Prostate gland (tissue), 2 donors: ENCODE results near the gene GPSM3. TPM values are rescaled to one million over a fixed set of nuclear protein-coding genes. Genes with fewer than 3 reads are reported as not detected.

ENCODE experiments used
- DNase-seq: peaks from one replicate; pipeline ENCODE4 v3.0.0-alpha.2; 2019; ENCODE audit warnings: low spot score
- H3K27ac ChIP-seq, 2 donors: fragments of 200-600 bp; sonication (generic); 2 replicates each; pipeline ENCODE4 v1.5.1; 2017 to 2019
- H3K27me3 ChIP-seq: fragments of 200-600 bp; sonication (generic); replicated peaks from 2 replicates; pipeline ENCODE4 v1.5.1; 2019; ENCODE audit not compliant: insufficient read depth
- H3K36me3 ChIP-seq, 2 donors: fragments of 200-600 bp; sonication (generic); 1 replicate in 1 of 2; 2 replicates in 1 of 2; pipeline versions ENCODE4 v1.5.1 to v1.8.1; 2017 to 2019
- H3K4me1 ChIP-seq: fragments of 200-600 bp; sonication (generic); replicated peaks from 2 replicates; pipeline ENCODE4 v1.5.1; 2019
- H3K4me3 ChIP-seq, 2 donors: fragments of 200-600 bp; sonication (generic); 2 replicates each; pipeline ENCODE4 v1.5.1; 2017 to 2019
- H3K9me3 ChIP-seq: fragments of 200-600 bp; sonication (generic); 2 replicates; pipeline ENCODE4 v1.5.1; 2017
- CTCF ChIP-seq, 4 experiments: fragments of 200-600 bp in 2 of 4; fragments of 450-650 bp in 2 of 4; sonication (generic) in 2 of 4; IDR thresholded peaks; 1 replicate in 3 of 4; 2 replicates in 1 of 4; pipeline ENCODE4 v1.5.1; 2016 to 2019; ENCODE audit warnings: antibody characterized with exemption in 4 of 4, mild to moderate bottlenecking in 2 of 4, moderate library complexity in 2 of 4
- POLR2A ChIP-seq: fragments of 450-650 bp; IDR thresholded peaks from one replicate; pipeline ENCODE4 v1.6.1; 2016; ENCODE audit warnings: antibody characterized with exemption, mild to moderate bottlenecking
- POLR2AphosphoS5 ChIP-seq: sonication (generic); formaldehyde crosslinking; IDR thresholded peaks from one replicate; pipeline ENCODE4 v1.6.1; 2017; ENCODE audit warnings: antibody characterized with exemption
- WGBS: methylation state at CpG from one replicate; pipeline ENCODE4 v1.1.5; 2018; 5-methylcytosine and 5-hydroxymethylcytosine counted together
- intact Hi-C: fragments of 100-400 bp; cut with DNase I; formaldehyde crosslinking; loops from one replicate; pipeline ENCODE4 v1.14.2; 2022
- total RNA-seq, 2 donors: library from RNA; depleted of rRNA; stranded (reverse); fragments of >200 nt; gene quantifications; one replicate each; pipeline ENCODE4 v1.1.0, GENCODE V29; 2016

The GPSM3 gene
- total RNA-seq, 2 donors from 2014 or later, result 5.1 to 5.9 TPM

GRCh38 chr6:32218167-32218566 is 25.7 kb upstream of the GPSM3 start:
- H3K4me1 ChIP-seq, result no peaks in the 10 kb centered on the region
- TF ChIP-seq POLR2A (no peak), CTCF (IDR thresholded peaks at IDR 0.05) (no peak), POLR2AphosphoS5 (no peak)
- WGBS, result 87% methylated on average over 7 of the region's 7 CpGs

GRCh38 chr6:32216998-32217397 is 24.6 kb upstream of the GPSM3 start:
- Histone ChIP-seq H3K9me3 (no peaks in the 10 kb centered on the region), H3K36me3 (no peaks in the 10 kb centered on the region), H3K27me3 (no peaks in the 10 kb centered on the region), H3K4me1 (no peaks in the 10 kb centered on the region), H3K27ac (no peak overlapping the region), H3K4me3 (no peak overlapping the region)
- TF ChIP-seq POLR2AphosphoS5, result no peak
- no peak for TF ChIP-seq CTCF (IDR thresholded peaks at IDR 0.05)
- no peak for TF ChIP-seq POLR2A
- WGBS, result 93% methylated on average over 11 of the region's 11 CpGs
- DNase-seq, result no peak
- intact Hi-C loops, result no loop called here

More at GRCh38 chr6:32218167-32218566, 25.7 kb upstream of the GPSM3 start:
- no peaks in the 10 kb centered on the region for H3K27me3 ChIP-seq
- H3K9me3 ChIP-seq, result no peaks in the 10 kb centered on the region
- no peak overlapping the region for H3K4me3 ChIP-seq
- DNase-seq, result no peak
- H3K27ac ChIP-seq, result no peak overlapping the region
- no peaks in the 10 kb centered on the region for H3K36me3 ChIP-seq
- intact Hi-C loops, result no loop called here

GRCh38 chr6:32216285-32216684 is 23.8 kb upstream of the GPSM3 start:
- H3K27me3 ChIP-seq, result no peaks in the 10 kb centered on the region
- no peak for DNase-seq
- no peak overlapping the region for H3K27ac ChIP-seq
- H3K9me3 ChIP-seq, result no peaks in the 10 kb centered on the region
- intact Hi-C loops, result no loop called here
- 85% methylated on average over 10 of the region's 10 CpGs for WGBS
- no peaks in the 10 kb centered on the region for H3K36me3 ChIP-seq
- H3K4me3 ChIP-seq, result no peak overlapping the region
- no peaks in the 10 kb centered on the region for H3K4me1 ChIP-seq
- TF ChIP-seq POLR2A (no peak), POLR2AphosphoS5 (no peak), CTCF (IDR thresholded peaks at IDR 0.05) (no peak)

- no peak overlapping the region for H3K4me3 ChIP-seq
- H3K4me1 ChIP-seq, result no peaks in the 10 kb centered on the region
- H3K36me3 ChIP-seq, result no peaks in the 10 kb centered on the region
- H3K9me3 ChIP-seq, result no peaks in the 10 kb centered on the region
- H3K27ac ChIP-seq, result no peak overlapping the region
- 98% methylated on average over 4 of the region's 4 CpGs for WGBS
- intact Hi-C loops, result no loop called here
- TF ChIP-seq POLR2A (no peak), POLR2AphosphoS5 (no peak), CTCF (IDR thresholded peaks at IDR 0.05) (no peak)
- DNase-seq, result no peak
- no peaks in the 10 kb centered on the region for H3K27me3 ChIP-seq
These were observed 23.2 kb upstream of the GPSM3 start for GRCh38 chr6:32215617-32216016.

GRCh38 chr6:32214126-32214525 is 21.7 kb upstream of the GPSM3 start:
- H3K27ac ChIP-seq, result no peak overlapping the region
- DNase-seq, result no peak
- no peaks in the 10 kb centered on the region for H3K27me3 ChIP-seq
- intact Hi-C loops, result no loop called here
- H3K4me3 ChIP-seq, result no peak overlapping the region
- no peaks in the 10 kb centered on the region for H3K9me3 ChIP-seq
- 82% methylated on average over 3 of the region's 3 CpGs for WGBS
- H3K4me1 ChIP-seq, result no peaks in the 10 kb centered on the region
- no peak for TF ChIP-seq CTCF (IDR thresholded peaks at IDR 0.05)
- no peak for TF ChIP-seq POLR2AphosphoS5
- no peak for TF ChIP-seq POLR2A
- no peaks in the 10 kb centered on the region for H3K36me3 ChIP-seq
